IMR-90 (cell line): ENCODE results near the gene CADM2. TPM values are rescaled to one million over a fixed set of nuclear protein-coding genes. Genes with fewer than 3 reads are reported as not detected.
A peak's percentile ranks its signal among the peaks of the same experiment; 100 is the strongest.

Experiments
- ATAC-seq: fragments of 200-7000 bp; cut with Tn5 transposase; 2 replicates; pipeline ENCODE4 v1.9.1; 2020; ENCODE audit warnings: low read depth, mild to moderate bottlenecking, moderate library complexity
- BruUV-seq: library from RNA; stranded (reverse); fragments of 400-500 nt; replicated peaks from 2 replicates; lab custom pipeline; 2021; lab: Mats Ljungman, UMichigan
- CTCF ChIA-PET: fragments of 300-600 bp; formaldehyde crosslinking; extraction: SDS; loops from one replicate; lab custom pipeline; 2021; ENCODE audit warnings: antibody characterized with exemption; lab: Yijun Ruan, JAX
- POLR2A ChIA-PET: fragments of 300-600 bp; sonication (Branson Sonifier 250); formaldehyde crosslinking; loops from one replicate; lab custom pipeline; 2022; ENCODE audit warnings: antibody characterized with exemption; ENCODE audit not compliant: unreplicated experiment; lab: Charles Lee
- DNase-seq: peaks from one replicate; pipeline ENCODE4 v3.0.0; 2013
- H2AFZ ChIP-seq: replicated peaks from 2 replicates; pipeline ENCODE3; 2013; ENCODE audit warnings: low read length, mild to moderate bottlenecking; ENCODE audit not compliant: poor library complexity
- H2AK5ac ChIP-seq: 2 replicates; pipeline ENCODE4 v1.6.1; 2013; ENCODE audit warnings: low read depth, low read length, inconsistent platforms
- H2AK9ac ChIP-seq: replicated peaks from 2 replicates; pipeline ENCODE3; 2013; ENCODE audit warnings: mild to moderate bottlenecking, low read depth, low read length, moderate library complexity; ENCODE audit not compliant: poor library complexity
- H2BK120ac ChIP-seq: 2 replicates; pipeline ENCODE4 v1.6.1; 2013; ENCODE audit warnings: low read depth, low read length, inconsistent platforms
- H2BK15ac ChIP-seq: 3 replicates; pipeline ENCODE4 v1.6.1; 2013; ENCODE audit warnings: low read depth, low read length, inconsistent platforms
- H2BK20ac ChIP-seq: 2 replicates; pipeline ENCODE4 v1.6.1; 2013; ENCODE audit warnings: low read depth, mild to moderate bottlenecking, inconsistent platforms, low read length, moderate library complexity
- H2BK5ac ChIP-seq: 2 replicates; pipeline ENCODE4 v1.6.1; 2013; ENCODE audit warnings: mild to moderate bottlenecking, low read depth, low read length, inconsistent platforms; ENCODE audit not compliant: poor library complexity, severe bottlenecking
- H3K14ac ChIP-seq: replicated peaks from 2 replicates; pipeline ENCODE4 v1.6.1; 2013; ENCODE audit warnings: low read depth, low read length, inconsistent platforms
- H3K18ac ChIP-seq: 2 replicates; pipeline ENCODE4 v1.6.1; 2013; ENCODE audit warnings: low read depth, low read length, control low read depth
- H3K23ac ChIP-seq: 2 replicates; pipeline ENCODE4 v1.6.1; 2013; ENCODE audit warnings: low read depth, low read length, inconsistent platforms
- H3K27ac ChIP-seq: 2 replicates; pipeline ENCODE4 v1.5.1; 2013; ENCODE audit warnings: mild to moderate bottlenecking, control low read depth, low read length; ENCODE audit not compliant: insufficient read depth
- H3K27me3 ChIP-seq: 2 replicates; pipeline ENCODE4 v1.6.1; 2013; ENCODE audit warnings: low read length; ENCODE audit not compliant: control insufficient read depth, insufficient read depth
- H3K36me3 ChIP-seq: 2 replicates; pipeline ENCODE4 v1.6.1; 2013; ENCODE audit warnings: low read length, mixed read lengths; ENCODE audit not compliant: control insufficient read depth, insufficient read depth
- H3K4ac ChIP-seq: 2 replicates; pipeline ENCODE4 v1.6.1; 2013; ENCODE audit warnings: low read depth, low read length, inconsistent platforms
- H3K4me1 ChIP-seq: 2 replicates; pipeline ENCODE4 v1.6.1; 2013; ENCODE audit warnings: low read length, mixed read lengths; ENCODE audit not compliant: control insufficient read depth, insufficient read depth
- H3K4me2 ChIP-seq: 2 replicates; pipeline ENCODE4 v1.6.1; 2013; ENCODE audit warnings: low read depth, mild to moderate bottlenecking, control low read depth, low read length, moderate library complexity
- H3K4me3 ChIP-seq: 2 replicates; pipeline ENCODE4 v1.5.1; 2013; ENCODE audit warnings: low read depth, mild to moderate bottlenecking, control low read depth, low read length, moderate library complexity; ENCODE audit not compliant: insufficient read depth
- H3K56ac ChIP-seq: 2 replicates; pipeline ENCODE4 v1.6.1; 2013; ENCODE audit warnings: low read length, inconsistent platforms; ENCODE audit not compliant: insufficient read depth; ENCODE audit errors: extremely low read depth
- H3K79me1 ChIP-seq, 2 experiments: 2 replicates each; pipeline ENCODE4 v1.6.1; 2013; ENCODE audit warnings: low read length in 2 of 2, inconsistent platforms in 1 of 2, low read depth in 1 of 2
- H3K9ac ChIP-seq: 2 replicates; pipeline ENCODE4 v1.6.1; 2013; ENCODE audit warnings: low read depth, low read length, control low read depth
- H3K9me1 ChIP-seq: 2 replicates; pipeline ENCODE4 v1.6.1; 2013; ENCODE audit warnings: low read length, inconsistent platforms; ENCODE audit not compliant: insufficient read depth
- H3K9me3 ChIP-seq: 2 replicates; pipeline ENCODE4 v1.6.1; 2013; ENCODE audit warnings: low read length; ENCODE audit not compliant: control insufficient read depth, insufficient read depth
- H4K20me1 ChIP-seq: 2 replicates; pipeline ENCODE4 v1.6.1; 2013; ENCODE audit warnings: low read length, inconsistent platforms; ENCODE audit not compliant: insufficient read depth
- H4K5ac ChIP-seq: 2 replicates; pipeline ENCODE4 v1.6.1; 2013; ENCODE audit warnings: mild to moderate bottlenecking, low read depth, low read length, control low read depth
- H4K8ac ChIP-seq, 2 experiments: 2 replicates each; pipeline ENCODE4 v1.6.1; 2013; ENCODE audit warnings: low read depth in 2 of 2, low read length in 2 of 2, control low read depth in 1 of 2, inconsistent platforms in 1 of 2
- H4K91ac ChIP-seq: 2 replicates; pipeline ENCODE4 v1.6.1; 2013; ENCODE audit warnings: low read depth, low read length, inconsistent platforms; ENCODE audit not compliant: insufficient read depth
- BHLHE40 ChIP-seq: fragments of 150-350 bp; IDR thresholded peaks from 2 replicates; pipeline ENCODE4 v1.6.1; 2016; ENCODE audit warnings: mild to moderate bottlenecking, low read depth, low read length
- CEBPB ChIP-seq: IDR thresholded peaks from 2 replicates; pipeline ENCODE4 v1.6.1; 2012; ENCODE audit warnings: low read depth, low read length, improper control_type of control experiment
- ELK1 ChIP-seq: fragments of 150-350 bp; IDR thresholded peaks from 2 replicates; pipeline ENCODE4 v1.6.1; 2016; ENCODE audit warnings: low read depth, mild to moderate bottlenecking, low read length, moderate library complexity, borderline replicate concordance
- MAZ ChIP-seq: IDR thresholded peaks from 2 replicates; pipeline ENCODE4 v1.6.1; 2012; ENCODE audit warnings: low read depth, mild to moderate bottlenecking, low read length, improper control_type of control experiment, moderate library complexity, borderline replicate concordance
- RAD21 ChIP-seq: IDR thresholded peaks from 2 replicates; pipeline ENCODE4 v1.6.1; 2012; ENCODE audit warnings: low read length, improper control_type of control experiment
- SMC3 ChIP-seq: fragments of 150-350 bp; IDR thresholded peaks from 2 replicates; pipeline ENCODE4 v1.6.1; 2016; ENCODE audit warnings: low read depth, mild to moderate bottlenecking, antibody characterized with exemption, low read length, moderate library complexity
- WGBS, 2 experiments: methylation state at CpG; one replicate each; pipeline versions ENCODE4 v1.1.5 to v1.1.7; 2013; ENCODE audit warnings: missing lambda C conversion rate in 2 of 2; ENCODE audit not compliant: insufficient read length in 1 of 2; ENCODE audit errors: extremely low coverage in 2 of 2; 5-methylcytosine and 5-hydroxymethylcytosine counted together
- dilution Hi-C: fragments of 300-500 bp; cut with HindIII; formaldehyde crosslinking; loops from one replicate; pipeline ENCODE4 v1.14.3; 2018; ENCODE audit warnings: low sequenced_read_pairs; ENCODE audit not compliant: unreplicated experiment
- in situ Hi-C: fragments of 300-500 bp; cut with MboI; formaldehyde crosslinking; loops from 3 replicates; pipeline ENCODE4 v1.14.3; 2019; ENCODE audit warnings: low sequenced_read_pairs, inconsistent platforms, mixed read lengths
- intact Hi-C: fragments of 100-400 bp; cut with micrococcal nuclease; formaldehyde crosslinking; loops from 2 replicates; pipeline ENCODE4 v1.10.0; 2022
- polyA plus RNA-seq, 3 experiments: library from polyadenylated mRNA; depleted of rRNA; stranded (reverse); fragments of >200 nt; gene quantifications; 2 replicates each; pipeline ENCODE4 v1.2.3, GENCODE V29; 2012; ENCODE audit warnings: low replicate concordance in 1 of 3
- total RNA-seq: library from RNA; depleted of rRNA; stranded (reverse); fragments of >200 nt; gene quantifications from 2 replicates; pipeline ENCODE4 v1.2.3, GENCODE V29; 2012

CADM2 gene
- total and polyA plus RNA-seq, 2 of the 4 experiments (the other 2 are of a cell fraction) = not detected

- intact Hi-C loops (no loop called here), dilution Hi-C loops (no loop called here), in situ Hi-C loops (no loop called here)
- Histone ChIP-seq H4K91ac (no peak overlapping the region), H3K79me1 (no peaks in the 10 kb centered on the region), H3K27me3 (no peaks in the 10 kb centered on the region), H4K20me1 (no peaks in the 10 kb centered on the region), H3K4ac (no peak overlapping the region), H3K14ac (no peak overlapping the region), H3K18ac (no peak overlapping the region), H3K9me1 (no peaks in the 10 kb centered on the region), H3K4me2 (no peak overlapping the region), H2BK5ac (no peak overlapping the region), H2AK5ac (no peak overlapping the region), H2BK15ac (no peak overlapping the region), H3K56ac (no peak overlapping the region), H2AFZ (no peak overlapping the region), H4K8ac (no peak overlapping the region), H2AK9ac (no peak overlapping the region), H3K9ac (no peak overlapping the region), H3K36me3 (no peaks in the 10 kb centered on the region), H3K4me1 (no peaks in the 10 kb centered on the region), H2BK20ac (no peak overlapping the region), H3K4me3 (no peak overlapping the region), H4K5ac (no peak overlapping the region), H3K27ac (no peak overlapping the region), H3K9me3 (no peaks in the 10 kb centered on the region), H2BK120ac (no peak overlapping the region), H3K23ac (no peak overlapping the region)
- CTCF ChIA-PET = no interaction called here
- ATAC-seq (no peak), DNase-seq (no peak)
- no TSS peak for BruUV-seq
- WGBS, 2 experiments = no CpG with 5 or more reads among the region's 5 CpGs
- POLR2A ChIA-PET = no interaction called here
- TF ChIP-seq ELK1 (no peak), MAZ (no peak), SMC3 (no peak), BHLHE40 (no peak), CEBPB (peak; percentile 54; the same call in 1 of the 2 replicates), RAD21 (no peak)
Measured at GRCh38 chr3:85667744-85668143, 709.0 kb downstream of the CADM2 start.
